ENCODE measurements around the gene MCOLN2.

The MCOLN2 gene

DNA sequence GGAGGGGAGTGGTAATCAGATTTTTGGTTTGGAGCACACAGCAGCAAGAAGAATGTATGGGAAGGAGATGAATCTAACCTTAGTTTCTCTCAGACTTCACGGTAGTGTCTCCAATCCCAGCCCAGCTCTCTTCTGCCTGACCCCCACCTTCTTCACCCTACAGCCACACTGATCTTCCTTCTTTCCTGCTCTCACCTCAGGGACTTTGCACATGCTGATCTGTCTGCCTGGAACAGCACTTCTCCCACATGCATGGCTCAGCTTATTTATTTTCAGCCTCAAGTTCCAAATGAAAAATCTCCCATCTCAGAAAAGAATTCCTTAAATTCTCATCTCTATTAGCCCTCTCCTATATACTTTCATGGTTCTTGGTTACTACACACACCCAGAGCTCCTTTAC, 55.1 kb downstream of the MCOLN2 start:
- TF ChIP-seq, protein P1, sequence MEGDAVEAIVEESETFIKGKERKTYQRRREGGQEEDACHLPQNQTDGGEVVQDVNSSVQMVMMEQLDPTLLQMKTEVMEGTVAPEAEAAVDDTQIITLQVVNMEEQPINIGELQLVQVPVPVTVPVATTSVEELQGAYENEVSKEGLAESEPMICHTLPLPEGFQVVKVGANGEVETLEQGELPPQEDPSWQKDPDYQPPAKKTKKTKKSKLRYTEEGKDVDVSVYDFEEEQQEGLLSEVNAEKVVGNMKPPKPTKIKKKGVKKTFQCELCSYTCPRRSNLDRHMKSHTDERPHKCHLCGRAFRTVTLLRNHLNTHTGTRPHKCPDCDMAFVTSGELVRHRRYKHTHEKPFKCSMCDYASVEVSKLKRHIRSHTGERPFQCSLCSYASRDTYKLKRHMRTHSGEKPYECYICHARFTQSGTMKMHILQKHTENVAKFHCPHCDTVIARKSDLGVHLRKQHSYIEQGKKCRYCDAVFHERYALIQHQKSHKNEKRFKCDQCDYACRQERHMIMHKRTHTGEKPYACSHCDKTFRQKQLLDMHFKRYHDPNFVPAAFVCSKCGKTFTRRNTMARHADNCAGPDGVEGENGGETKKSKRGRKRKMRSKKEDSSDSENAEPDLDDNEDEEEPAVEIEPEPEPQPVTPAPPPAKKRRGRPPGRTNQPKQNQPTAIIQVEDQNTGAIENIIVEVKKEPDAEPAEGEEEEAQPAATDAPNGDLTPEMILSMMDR (IDR thresholded peaks at IDR 0.05; ENCODE audit: insufficient read depth, low read length, missing control alignments), result no peak
- ChIA-PET POLR2A (no interaction called here), CTCF (interaction anchor here (1.1 to 12.6 kb wide), 6 partner anchors 9 to 313 kb away, joined by 3 to 365 read pairs (median 64); partner anchors contain the start of gene C1orf52)
- DNase-seq (ENCODE audit: low read depth, low spot score), result no peak
- H3K4me3 ChIP-seq (ENCODE audit: low read depth, low read length), result no peak overlapping the region

DNA sequence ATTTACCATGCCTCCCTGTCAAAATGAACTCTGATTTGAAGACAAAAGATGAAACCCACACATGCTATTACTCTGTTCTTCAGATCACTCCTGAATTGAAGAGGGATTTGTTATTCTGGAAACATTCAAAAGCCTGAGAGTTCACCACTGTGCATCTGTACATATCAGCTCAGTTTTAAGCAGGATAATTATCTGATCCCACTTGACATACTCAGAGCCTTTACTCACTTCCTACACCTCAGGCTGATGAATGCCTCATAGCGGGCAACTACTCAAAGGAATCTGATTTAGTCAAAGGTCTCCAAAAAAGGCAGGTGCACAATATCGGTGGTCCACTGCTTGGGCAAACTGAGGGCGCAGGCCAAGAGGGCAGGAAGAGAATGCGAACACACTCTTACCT, 56.4 kb downstream of the MCOLN2 start:
- H3K4me3 ChIP-seq (ENCODE audit: low read depth, low read length), result no peak overlapping the region
- ChIA-PET CTCF (interaction anchor here (1.1 to 12.6 kb wide), 4 partner anchors 92 to 315 kb away, joined by 3 to 365 read pairs (median 75); partner anchors contain the start of gene C1orf52), POLR2A (no interaction called here)
- DNase-seq (ENCODE audit: low read depth, low spot score), result no peak
- TF ChIP-seq, protein P1 (IDR thresholded peaks at IDR 0.05; ENCODE audit: insufficient read depth, low read length, missing control alignments), result no peak

DNA sequence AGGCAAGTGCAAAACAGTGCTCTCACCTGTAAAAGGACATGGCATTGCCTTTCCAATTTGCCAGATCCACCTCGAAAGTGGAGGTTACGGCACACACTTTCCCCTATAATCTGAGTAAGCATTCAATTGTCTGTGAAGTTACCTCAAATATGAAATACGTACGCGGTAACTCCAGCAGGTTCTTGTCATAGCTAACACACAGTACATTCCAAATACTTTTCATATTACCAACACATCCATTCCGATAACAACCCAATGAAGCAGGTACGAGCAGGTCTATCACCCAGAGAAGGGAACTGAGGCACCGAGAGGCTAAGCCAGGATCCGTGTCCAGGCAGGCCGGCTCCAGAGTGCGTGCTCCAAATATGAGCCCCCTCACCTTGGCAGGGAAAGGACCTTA, 57.2 kb downstream of the MCOLN2 start:
- POLR2A ChIA-PET, result no interaction called here
- no peak for DNase-seq (ENCODE audit: low read depth, low spot score)
- CTCF ChIA-PET, result interaction anchor here (1.5 to 12.6 kb wide), 3 partner anchors 139 to 315 kb away, joined by 5 to 365 read pairs (median 147); partner anchors contain the start of gene C1orf52
- H3K4me3 ChIP-seq (ENCODE audit: low read depth, low read length), result no peak overlapping the region
- TF ChIP-seq, protein P1 (IDR thresholded peaks at IDR 0.05; ENCODE audit: insufficient read depth, low read length, missing control alignments), result no peak

DNA sequence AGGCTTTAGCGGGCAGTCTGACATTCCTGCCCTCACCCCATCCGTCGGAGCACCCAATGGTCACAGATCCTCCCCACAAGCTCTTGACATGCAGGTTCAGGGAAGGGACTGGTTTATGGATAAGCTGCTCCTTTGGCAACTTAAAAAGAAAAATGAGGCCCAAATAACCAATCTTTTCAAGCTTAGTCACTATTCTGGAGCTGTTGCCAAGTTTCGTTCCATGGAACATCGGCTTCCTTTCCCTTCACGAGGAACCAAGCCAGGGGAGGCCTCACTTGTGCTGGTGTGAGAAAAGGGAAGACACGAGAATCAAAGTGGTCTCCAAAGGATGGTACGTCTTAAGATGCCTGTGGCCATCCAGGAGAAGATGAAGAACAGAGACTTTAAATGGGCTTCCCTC, 57.8 kb downstream of the MCOLN2 start:
- no peak for DNase-seq (ENCODE audit: low read depth, low spot score)
- TF ChIP-seq, protein P1 (IDR thresholded peaks at IDR 0.05; ENCODE audit: insufficient read depth, low read length, missing control alignments), result no peak
- ChIA-PET POLR2A (no interaction called here), CTCF (interaction anchor here (0.9 to 8.2 kb wide), 8 partner anchors 10 to 507 kb away, joined by 3 to 118 read pairs (median 4); no protein-coding TSS in a partner anchor)
- H3K4me3 ChIP-seq (ENCODE audit: low read depth, low read length), result no peak overlapping the region

DNA sequence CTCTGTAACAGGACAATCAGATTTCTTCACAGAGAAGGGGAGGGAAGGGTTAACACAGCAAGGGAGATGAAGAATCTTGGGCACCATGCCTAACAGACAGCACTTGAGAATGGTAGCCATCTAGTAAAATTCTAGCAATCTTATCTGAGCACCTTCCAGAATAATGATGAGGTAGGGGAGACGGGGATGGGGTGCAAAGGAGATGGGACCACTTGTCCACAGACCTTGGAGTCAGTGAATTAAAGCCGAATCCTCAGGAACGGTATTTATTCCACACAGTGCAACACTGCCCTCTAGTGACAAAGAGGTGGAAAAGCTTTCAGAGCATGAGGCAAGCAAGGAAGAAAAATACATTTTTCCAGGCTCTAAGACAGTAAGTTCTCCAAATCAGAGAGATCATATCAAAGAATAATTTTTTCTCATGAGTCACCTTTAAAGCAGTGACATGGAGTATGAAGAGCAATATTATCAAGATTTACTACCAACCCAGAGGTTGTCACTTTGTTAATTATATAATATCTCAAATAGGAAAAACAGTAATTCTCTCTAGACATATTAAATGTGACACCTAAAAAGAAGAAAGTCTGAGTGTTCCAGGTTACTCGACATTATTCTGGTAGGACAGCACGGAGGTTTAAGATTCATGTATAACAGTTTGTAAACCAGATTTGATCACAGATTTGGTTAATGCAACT, 60.6 kb downstream of the MCOLN2 start:
- H3K4me3 ChIP-seq (ENCODE audit: low read depth, low read length), result no peak overlapping the region
- TF ChIP-seq, protein P1 (IDR thresholded peaks at IDR 0.05; ENCODE audit: insufficient read depth, low read length, missing control alignments), result peak; percentile 85
- ChIA-PET POLR2A (interaction anchor here (0.5 kb wide), 1 partner anchor 183 kb away, joined by 3 read pairs; no protein-coding TSS in a partner anchor), CTCF (interaction anchor here (0.5 to 8.2 kb wide), 29 partner anchors 8 to 499 kb away, joined by 3 to 118 read pairs (median 4); no protein-coding TSS in a partner anchor)
- no peak for DNase-seq (ENCODE audit: low read depth, low spot score)

DNA sequence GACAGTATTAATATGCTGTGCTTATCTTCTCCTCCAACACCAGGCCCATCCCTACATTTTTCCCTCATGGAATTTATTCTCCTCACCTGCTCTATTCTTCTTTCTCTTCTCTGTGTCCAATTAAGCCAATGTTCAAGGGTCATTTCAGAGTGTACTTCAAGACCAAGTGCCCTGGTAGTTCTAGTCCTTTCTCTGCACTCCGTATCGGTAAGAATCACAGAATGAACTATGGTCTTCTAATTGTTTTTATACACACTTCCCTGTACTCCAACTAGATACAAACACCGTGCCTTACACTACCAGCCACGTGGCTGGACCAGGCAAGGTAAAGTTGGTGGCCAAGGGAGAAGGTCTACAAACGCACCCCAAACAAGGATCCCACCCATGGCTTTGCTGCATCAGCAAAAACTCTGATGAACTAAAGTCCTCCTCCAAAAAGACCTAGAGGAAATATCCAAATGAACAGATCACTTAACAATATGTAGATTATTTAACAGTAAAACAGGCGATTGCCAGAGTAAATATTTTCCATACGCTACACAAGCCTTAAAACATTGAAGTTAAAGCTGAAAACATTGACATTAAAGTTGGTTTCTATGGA, 63.8 kb downstream of the MCOLN2 start:
- CTCF ChIA-PET, result interaction anchor here (0.9 to 8.2 kb wide), 5 partner anchors 11 to 491 kb away, joined by 4 to 118 read pairs (median 58); no protein-coding TSS in a partner anchor
- POLR2A ChIA-PET, result no interaction called here
- TF ChIP-seq, protein P1 (IDR thresholded peaks at IDR 0.05; ENCODE audit: insufficient read depth, low read length, missing control alignments), result no peak
- no peak overlapping the region for H3K4me3 ChIP-seq (ENCODE audit: low read depth, low read length)
- DNase-seq (ENCODE audit: low read depth, low spot score), result no peak
